NB4 (cell line): ENCODE data around the gene DNAH2.
A peak's percentile ranks its signal among the peaks of the same experiment; 100 is the strongest.

Experiments used
- DNase-seq: peaks from one replicate; pipeline ENCODE4 v3.0.0; 2010; ENCODE audit warnings: low read depth
- H3K4me3 ChIP-seq: one replicate; pipeline ENCODE4 v1.5.1; 2011; ENCODE audit warnings: mild to moderate bottlenecking, low read depth, low read length, moderate library complexity
- CTCF ChIP-seq: IDR thresholded peaks from one replicate; pipeline ENCODE4 v1.5.1; 2012; ENCODE audit warnings: low read depth, low read length
- MAX ChIP-seq: IDR thresholded peaks from 2 replicates; pipeline ENCODE4 v1.6.1; 2011; ENCODE audit warnings: low read depth, low read length
- MYC ChIP-seq: IDR thresholded peaks from 2 replicates; pipeline ENCODE4 v1.6.1; 2011; ENCODE audit warnings: low read depth, low read length
- POLR2A ChIP-seq: IDR thresholded peaks from 2 replicates; pipeline ENCODE4 v1.6.1; 2011; ENCODE audit warnings: mild to moderate bottlenecking; ENCODE audit not compliant: insufficient read length; ENCODE audit errors: extremely low read depth

Gene DNAH2

GRCh38 chr17:7833795-7834541 lies 116.4 kb downstream of the DNAH2 start, which contains the start of gene KDM6B:
TSS of gene KDM6B (plus strand) at chr17:7834217. CDS start at chr17:7845555, 11,338 bp downstream.
- peak; percentile 85 for DNase-seq
- H3K4me3 ChIP-seq: peak within 1 kb of the TSS; percentile 51
- TF ChIP-seq MYC: no peak
- TF ChIP-seq CTCF: no peak
- no peak for TF ChIP-seq MAX

- no peak for TF ChIP-seq CTCF
- TF ChIP-seq MYC: no peak
- TF ChIP-seq MAX: no peak
- TF ChIP-seq POLR2A: no peak
These were observed 117.0 kb downstream of the DNAH2 start for GRCh38 chr17:7834542-7834956.

GRCh38 chr17:7834957-7835813 lies 117.6 kb downstream of the DNAH2 start:
- DNase-seq: peak; percentile 96
- peak overlapping the region; percentile 66 for H3K4me3 ChIP-seq
- TF ChIP-seq MYC (peak; percentile 93), POLR2A (no peak), CTCF (peak; percentile 47), MAX (peak; percentile 92)

More at GRCh38 chr17:7834542-7834956, 117.0 kb downstream of the DNAH2 start:
- H3K4me3 ChIP-seq: peak overlapping the region; percentile 48
- no peak for DNase-seq

- DNase-seq: peak; percentile 64
- H3K4me3 ChIP-seq: peak overlapping the region; percentile 66
- TF ChIP-seq POLR2A: peak; percentile 25
- TF ChIP-seq MAX: no peak
These were observed 118.5 kb downstream of the DNAH2 start for GRCh38 chr17:7835814-7836595.

GRCh38 chr17:7836596-7837407 lies 119.3 kb downstream of the DNAH2 start:
- peak; percentile 85 for DNase-seq
- peak; percentile 90 for TF ChIP-seq MAX
- no peak for TF ChIP-seq CTCF
- TF ChIP-seq MYC: peak; percentile 65; the same call in 1 of the 2 replicates
- peak overlapping the region; percentile 66 for H3K4me3 ChIP-seq
